ENCODE measurements around the gene KRTAP19-7. TPM values are rescaled to one million over a fixed set of nuclear protein-coding genes. Genes with fewer than 3 reads are reported as not detected.

The KRTAP19-7 gene
- polyA plus RNA-seq, 3 donors = not detected

- Histone ChIP-seq H3K36me3 (replicated peaks in 1 of 2; ENCODE audit: control insufficient read depth in 1 of 2, insufficient read depth in 2 of 2, low read length in 2 of 2) (no peaks in the 10 kb centered on the region), H2AFZ (ENCODE audit: insufficient read depth, low read depth, low read length, poor library complexity, severe bottlenecking) (no peak within 1 kb of the TSS), H4K20me1 (ENCODE audit: insufficient read depth, low read length) (no peaks in the 10 kb centered on the region), H3K9me3 (replicated peaks in 1 of 2; ENCODE audit: control insufficient read depth in 1 of 2, insufficient read depth in 1 of 2, low read length in 2 of 2) (peaks cover 24 to 39% of the 10 kb centered on the region in 2 donors), H3K9ac (ENCODE audit: insufficient read depth, low read length, poor library complexity, severe bottlenecking) (no peak within 1 kb of the TSS), H3K4me3 (replicated peaks in 1 of 3; ENCODE audit: low read depth in 2 of 3, low read length in 3 of 3) (no peak within 1 kb of the TSS), H3K4me1 (ENCODE audit: control insufficient read depth in 1 of 2, insufficient read depth in 2 of 2, low read length in 2 of 2) (no peaks in the 10 kb centered on the region), H3K27ac (ENCODE audit: low read depth in 1 of 2, low read length in 2 of 2) (no peak within 1 kb of the TSS), H3K27me3 (ENCODE audit: control insufficient read depth in 2 of 2, insufficient read depth in 2 of 2, low read length in 2 of 2) (no peaks in the 10 kb centered on the region), H3K79me2 (ENCODE audit: insufficient read depth, low read length) (no peaks in the 10 kb centered on the region), H3K4me2 (replicated peaks; ENCODE audit: extremely low read depth, low read length, poor library complexity, severe bottlenecking) (no peak within 1 kb of the TSS)
- no peak within 1 kb of the TSS for H3K4me3 Mint-ChIP-seq
- no peak within 1 kb of the TSS for H3K27ac Mint-ChIP-seq
- H3K4me1 Mint-ChIP-seq = no peaks in the 10 kb centered on the region
- WGBS (ENCODE audit: insufficient coverage) = no CpG with 5 or more reads among the region's 1 CpG
- no peak for TF ChIP-seq CTCF (IDR thresholded peaks at IDR 0.05)
- DNase-seq = no peak
- H3K36me3 Mint-ChIP-seq = no peaks in the 10 kb centered on the region
- H3K9me3 Mint-ChIP-seq = peaks cover 5 to 22% (median 9%) of the 10 kb centered on the region in 7 donors
- intact Hi-C loops (cut with micrococcal nuclease) = no loop called here
- no peaks in the 10 kb centered on the region for H3K27me3 Mint-ChIP-seq (ENCODE audit: low read depth in 3 of 3)
These were observed 39.7 kb upstream of the KRTAP19-7 start, which contains the start of gene KRTAP22-1 for GRCh38 chr21:30600787-30601186. Gene KRTAP22-1, plus strand, starts transcription at chr21:30601087.

GRCh38 chr21:30598802-30599201 lies 37.7 kb upstream of the KRTAP19-7 start, which contains the start of gene KRTAP6-2:
Gene KRTAP6-2, minus strand, starts transcription at chr21:30598902. Its CDS starts 28 bp downstream, at chr21:30598874.
- peak within 1 kb of the TSS in 1 of 7 donors; percentile 57 for H3K27ac Mint-ChIP-seq
- Histone ChIP-seq H3K9ac (ENCODE audit: insufficient read depth, low read length, poor library complexity, severe bottlenecking) (no peak within 1 kb of the TSS), H3K4me1 (ENCODE audit: control insufficient read depth in 1 of 2, insufficient read depth in 2 of 2, low read length in 2 of 2) (no peaks in the 10 kb centered on the region), H3K4me2 (replicated peaks; ENCODE audit: extremely low read depth, low read length, poor library complexity, severe bottlenecking) (no peak within 1 kb of the TSS), H3K79me2 (ENCODE audit: insufficient read depth, low read length) (no peaks in the 10 kb centered on the region), H3K4me3 (replicated peaks in 1 of 3; ENCODE audit: low read depth in 2 of 3, low read length in 3 of 3) (no peak within 1 kb of the TSS), H3K27me3 (ENCODE audit: control insufficient read depth in 2 of 2, insufficient read depth in 2 of 2, low read length in 2 of 2) (no peaks in the 10 kb centered on the region), H3K9me3 (replicated peaks in 1 of 2; ENCODE audit: control insufficient read depth in 1 of 2, insufficient read depth in 1 of 2, low read length in 2 of 2) (peaks cover 13 to 27% of the 10 kb centered on the region in 2 donors), H3K27ac (ENCODE audit: low read depth in 1 of 2, low read length in 2 of 2) (no peak within 1 kb of the TSS), H4K20me1 (ENCODE audit: insufficient read depth, low read length) (no peaks in the 10 kb centered on the region), H2AFZ (ENCODE audit: insufficient read depth, low read depth, low read length, poor library complexity, severe bottlenecking) (no peak within 1 kb of the TSS), H3K36me3 (replicated peaks in 1 of 2; ENCODE audit: control insufficient read depth in 1 of 2, insufficient read depth in 2 of 2, low read length in 2 of 2) (no peaks in the 10 kb centered on the region)
- no peak for TF ChIP-seq CTCF (IDR thresholded peaks at IDR 0.05)
- intact Hi-C loops (cut with micrococcal nuclease) = no loop called here
- 93% methylated on average over 5 of the region's 6 CpGs for WGBS (ENCODE audit: insufficient coverage)
- H3K27me3 Mint-ChIP-seq (ENCODE audit: low read depth in 3 of 3) = no peaks in the 10 kb centered on the region
- no peak for DNase-seq
- H3K4me1 Mint-ChIP-seq = no peaks in the 10 kb centered on the region
- no peaks in the 10 kb centered on the region for H3K36me3 Mint-ChIP-seq
- peaks cover 5 to 9% (median 6%) of the 10 kb centered on the region in 7 donors for H3K9me3 Mint-ChIP-seq
- H3K4me3 Mint-ChIP-seq = no peak within 1 kb of the TSS
